ENCODE results near the gene SLC45A3.

SLC45A3 gene

DNA sequence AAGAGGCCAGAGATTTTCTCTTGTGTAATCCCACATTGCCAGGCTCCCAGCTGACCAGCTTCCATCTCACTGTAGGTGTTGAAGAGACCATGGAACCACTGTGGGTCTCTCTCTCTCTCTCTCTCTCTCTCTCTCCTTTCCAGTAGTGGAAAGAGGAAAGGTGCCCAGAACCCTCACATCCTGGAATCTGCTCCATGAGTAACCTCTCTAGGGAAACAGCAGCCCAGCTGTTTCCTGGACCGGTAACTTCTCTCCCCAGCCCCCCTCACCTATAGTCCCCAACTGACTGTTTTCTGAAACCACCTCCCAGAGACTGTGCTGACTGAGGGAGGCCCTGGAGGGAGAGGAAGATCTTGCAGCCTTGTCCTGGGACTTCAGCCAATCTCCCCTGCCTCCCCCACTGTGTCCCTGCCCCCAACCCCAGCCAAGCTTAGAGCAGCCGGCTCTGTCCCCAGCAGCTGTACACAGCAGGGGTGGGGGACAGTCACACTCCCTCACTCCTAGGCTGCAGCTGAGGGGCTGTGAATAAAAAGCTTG is 20.6 kb upstream of the SLC45A3 start:
- DNase-seq (ENCODE audit: low read depth): no peak

GRCh38 chr1:205699416-205699815 is 19.1 kb upstream of the SLC45A3 start:
- no peak for DNase-seq (ENCODE audit: low read depth)

GRCh38 chr1:205698921-205699320 is 18.6 kb upstream of the SLC45A3 start:
- no peak for DNase-seq (ENCODE audit: low read depth)

- no peak for DNase-seq (ENCODE audit: low read depth)
Observed at GRCh38 chr1:205693421-205693991, 13.2 kb upstream of the SLC45A3 start.

DNA sequence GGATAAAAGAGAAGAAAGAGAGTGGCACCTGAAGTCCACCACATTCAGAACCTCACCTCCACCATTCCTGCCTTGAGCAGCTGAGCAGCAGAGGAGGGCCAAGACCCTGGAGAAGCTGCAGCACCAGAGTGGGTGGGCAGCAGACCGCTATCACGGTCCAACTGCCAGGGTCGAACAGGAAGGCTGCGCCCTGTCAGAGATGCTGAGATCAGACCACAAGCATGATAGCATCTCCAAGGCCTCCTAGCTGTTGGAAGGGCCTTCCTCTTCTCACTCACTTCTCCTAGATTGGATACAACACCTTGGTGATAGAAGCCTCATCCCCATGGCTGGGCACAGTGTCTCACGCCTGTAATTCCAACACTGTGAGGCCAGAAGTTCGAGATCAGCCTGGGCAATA is 12.1 kb upstream of the SLC45A3 start:
- DNase-seq (ENCODE audit: low read depth): no peak

GRCh38 chr1:205690122-205690756 is 9.9 kb upstream of the SLC45A3 start:
- DNase-seq (ENCODE audit: low read depth): no peak

DNA sequence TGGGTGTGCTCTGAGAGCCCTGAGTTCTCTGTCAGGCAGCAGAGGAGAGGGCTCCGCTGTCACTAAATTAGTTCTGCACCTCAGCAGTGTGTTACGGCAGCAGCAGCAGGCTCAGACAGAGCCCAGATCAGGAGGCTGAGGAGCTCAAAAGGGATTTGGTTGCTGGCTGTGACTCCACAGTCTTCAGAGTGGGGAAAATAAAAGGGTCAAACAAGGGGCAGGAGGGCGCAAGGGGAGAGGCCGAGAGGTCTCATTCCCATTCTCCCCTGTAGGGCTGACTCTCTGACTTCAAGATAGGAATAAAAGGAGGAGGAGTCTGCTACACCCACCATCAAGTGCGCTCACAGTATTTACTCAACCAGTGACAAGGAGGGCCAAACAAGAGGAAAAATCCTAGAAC is 9.2 kb upstream of the SLC45A3 start:
- no peak for DNase-seq (ENCODE audit: low read depth)

- DNase-seq (ENCODE audit: low read depth): no peak
Observed at GRCh38 chr1:205688171-205689080, 8.1 kb upstream of the SLC45A3 start.

GRCh38 chr1:205687242-205687641 is 6.9 kb upstream of the SLC45A3 start:
- no peak for DNase-seq (ENCODE audit: low read depth)

- DNase-seq (ENCODE audit: low read depth): no peak
Observed at GRCh38 chr1:205681364-205681763, 1.1 kb upstream of the SLC45A3 start.

GRCh38 chr1:205678286-205679111 is 1.8 kb downstream of the SLC45A3 start:
- DNase-seq (ENCODE audit: low read depth): peak; percentile 29

DNA sequence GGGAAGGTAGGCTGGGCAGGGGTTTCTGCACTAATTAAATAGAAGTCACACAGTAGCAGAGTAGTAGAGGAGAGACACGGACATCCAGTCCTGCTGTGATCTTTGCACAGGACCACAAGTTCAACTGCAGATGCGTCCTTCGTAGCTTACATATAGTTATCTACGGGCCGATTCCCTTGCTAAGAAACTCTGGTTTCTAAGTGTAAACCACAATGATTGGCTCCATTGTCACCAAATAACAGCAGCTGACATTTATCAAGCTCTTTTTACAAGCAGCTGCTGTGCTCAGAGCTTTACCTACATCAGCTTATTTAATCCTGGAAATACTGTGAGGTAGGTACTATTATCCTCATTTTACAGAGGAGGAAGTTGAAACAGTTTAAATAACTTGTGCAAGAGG is 3.1 kb downstream of the SLC45A3 start:
- no peak for DNase-seq (ENCODE audit: low read depth)

DNA sequence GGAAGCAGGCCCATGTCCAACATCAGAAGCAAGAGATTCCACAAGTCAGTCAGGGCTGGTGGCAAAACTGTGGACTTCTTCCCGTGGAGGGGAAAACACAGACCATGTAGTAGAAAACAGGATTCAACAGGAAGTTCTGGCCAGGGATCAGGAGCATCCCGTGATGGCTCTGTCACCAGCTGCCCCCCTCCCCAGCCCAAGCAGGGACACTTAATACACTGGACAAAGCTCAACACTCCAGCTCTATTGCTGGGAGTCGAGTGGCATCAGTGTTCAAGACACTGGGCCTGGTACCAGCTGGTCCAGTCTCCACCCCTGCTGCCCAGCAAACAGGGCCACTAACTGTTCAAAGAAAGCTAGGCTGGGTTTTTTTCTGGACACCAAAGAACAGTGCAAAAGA is 3.7 kb downstream of the SLC45A3 start:
- no peak for DNase-seq (ENCODE audit: low read depth)

- DNase-seq (ENCODE audit: low read depth): no peak
Observed at GRCh38 chr1:205676002-205676401, 4.3 kb downstream of the SLC45A3 start.

GRCh38 chr1:205675247-205675646 is 5.1 kb downstream of the SLC45A3 start:
- DNase-seq (ENCODE audit: low read depth): no peak

GRCh38 chr1:205672970-205673369 is 7.3 kb downstream of the SLC45A3 start:
- DNase-seq (ENCODE audit: low read depth): no peak

DNA sequence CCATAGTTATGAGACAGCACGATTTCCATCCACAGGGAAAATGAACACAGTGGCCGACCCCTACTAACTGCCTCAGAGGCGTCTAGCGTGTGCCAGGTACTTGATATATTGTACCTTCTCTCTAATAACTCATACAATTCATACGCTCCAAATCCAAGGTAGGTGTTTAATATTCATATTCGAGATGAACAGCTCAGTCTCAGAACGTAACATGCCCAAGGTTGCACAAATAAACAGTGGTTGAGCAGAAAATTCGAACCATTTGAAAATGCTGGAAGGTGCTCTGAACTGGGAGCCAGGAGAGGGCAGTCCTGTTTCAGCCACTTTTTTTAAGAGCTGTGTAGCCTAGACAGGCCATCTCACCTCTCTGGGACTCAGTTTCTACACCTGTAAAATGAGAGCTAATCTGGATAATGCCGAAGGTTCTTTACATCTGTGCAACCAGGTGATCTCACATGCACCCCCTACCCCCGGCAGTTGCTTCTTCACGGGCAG is 7.9 kb downstream of the SLC45A3 start:
- no peak for DNase-seq (ENCODE audit: low read depth)

- DNase-seq (ENCODE audit: low read depth): no peak
Observed at GRCh38 chr1:205670611-205671430, 9.5 kb downstream of the SLC45A3 start.

DNA sequence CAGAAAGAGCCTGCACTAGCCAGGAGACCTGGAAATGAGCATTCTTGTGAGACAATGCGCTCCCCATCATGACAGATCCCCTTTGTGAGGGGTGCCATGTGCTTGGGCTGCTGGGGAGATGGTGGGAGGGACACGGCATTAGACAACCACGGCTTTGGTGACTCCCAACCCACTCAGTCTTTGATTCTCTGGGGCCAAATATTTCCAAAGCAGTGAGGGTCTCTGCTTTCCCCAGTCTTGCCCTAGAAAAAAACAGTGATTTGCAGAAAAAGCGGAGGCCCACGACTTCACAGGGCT is 10.2 kb downstream of the SLC45A3 start:
- DNase-seq (ENCODE audit: low read depth): no peak

GRCh38 chr1:205669341-205670149 is 10.8 kb downstream of the SLC45A3 start:
- DNase-seq (ENCODE audit: low read depth): no peak

Data from iris pigment epithelial cell (primary cell).